CD4-positive, alpha-beta T cell treated with Interleukin-4 for 4 hours (primary cell): ENCODE results near the gene MSLN.
"Not testable (repeated sequence)": the region's sequence is repeated elsewhere in the genome, so short reads cannot be mapped to it uniquely, and the experiment has no call there.

ENCODE experiments used
- DNase-seq: peaks from one replicate; pipeline ENCODE4 v3.0.0-alpha.2; 2020

Gene MSLN

GRCh38 chr16:735982-736453 lies 24.5 kb upstream of the MSLN start:
- DNase-seq: no peak

- no peak for DNase-seq
Observed at GRCh38 chr16:736936-737481, 23.5 kb upstream of the MSLN start.

- no peak for DNase-seq
Observed at GRCh38 chr16:739560-740458, 20.7 kb upstream of the MSLN start.

- DNase-seq: no peak
Observed at GRCh38 chr16:740459-740763, 20.1 kb upstream of the MSLN start.

GRCh38 chr16:740764-741505 lies 19.6 kb upstream of the MSLN start, which contains the start of gene CIAO3:
Gene CIAO3 (minus strand): TSS chr16:740997. CDS start chr16:740985, 12 bp downstream.
- DNase-seq: peak; percentile 90

GRCh38 chr16:741986-742629 lies 18.4 kb upstream of the MSLN start:
- no peak for DNase-seq

GRCh38 chr16:742894-743293 lies 17.6 kb upstream of the MSLN start:
- not testable (repeated sequence) for DNase-seq

GRCh38 chr16:743794-744500 lies 16.6 kb upstream of the MSLN start:
- no peak for DNase-seq

GRCh38 chr16:745739-746138 lies 14.8 kb upstream of the MSLN start:
- no peak for DNase-seq

GRCh38 chr16:746637-747036 lies 13.9 kb upstream of the MSLN start:
- DNase-seq: no peak

- no peak for DNase-seq
Observed at GRCh38 chr16:747978-748746, 12.4 kb upstream of the MSLN start.

- no peak for DNase-seq
Observed at GRCh38 chr16:749010-749409, 11.5 kb upstream of the MSLN start.

GRCh38 chr16:750485-750884 lies 10.0 kb upstream of the MSLN start:
- DNase-seq: no peak

GRCh38 chr16:751152-752006 lies 9.2 kb upstream of the MSLN start:
- DNase-seq: no peak

GRCh38 chr16:752007-752312 lies 8.6 kb upstream of the MSLN start:
- no peak for DNase-seq

- DNase-seq: not testable (repeated sequence)
Observed at GRCh38 chr16:754121-754607, 6.4 kb upstream of the MSLN start.

GRCh38 chr16:754656-755055 lies 5.9 kb upstream of the MSLN start:
- DNase-seq: no peak

GRCh38 chr16:756428-756827 lies 4.1 kb upstream of the MSLN start:
- no peak for DNase-seq

GRCh38 chr16:759110-759910 lies 1.2 kb upstream of the MSLN start:
- no peak for DNase-seq

- no peak for DNase-seq
Observed at GRCh38 chr16:760065-760464, 469 bp upstream of the MSLN start.
